Measurements from ENCODE around the gene WAC.
"Not testable (repeated sequence)": the region's sequence is repeated elsewhere in the genome, so short reads cannot be mapped to it uniquely, and the experiment has no call there.

The WAC gene

DNA sequence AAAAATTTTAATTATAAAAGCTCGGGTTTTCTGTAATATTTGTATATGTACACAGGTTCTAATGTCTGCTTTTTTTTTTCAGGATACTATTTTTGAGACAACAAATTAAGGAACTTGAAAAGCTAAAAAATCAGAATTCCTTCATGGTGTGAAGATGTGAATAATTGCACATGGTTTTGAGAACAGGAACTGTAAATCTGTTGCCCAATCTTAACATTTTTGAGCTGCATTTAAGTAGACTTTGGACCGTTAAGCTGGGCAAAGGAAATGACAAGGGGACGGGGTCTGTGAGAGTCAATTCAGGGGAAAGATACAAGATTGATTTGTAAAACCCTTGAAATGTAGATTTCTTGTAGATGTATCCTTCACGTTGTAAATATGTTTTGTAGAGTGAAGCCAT lies 86.5 kb downstream of the WAC start:
- no peak for DNase-seq

- no peak for DNase-seq
Measured at GRCh38 chr10:28620251-28620650, 87.3 kb downstream of the WAC start.

DNA sequence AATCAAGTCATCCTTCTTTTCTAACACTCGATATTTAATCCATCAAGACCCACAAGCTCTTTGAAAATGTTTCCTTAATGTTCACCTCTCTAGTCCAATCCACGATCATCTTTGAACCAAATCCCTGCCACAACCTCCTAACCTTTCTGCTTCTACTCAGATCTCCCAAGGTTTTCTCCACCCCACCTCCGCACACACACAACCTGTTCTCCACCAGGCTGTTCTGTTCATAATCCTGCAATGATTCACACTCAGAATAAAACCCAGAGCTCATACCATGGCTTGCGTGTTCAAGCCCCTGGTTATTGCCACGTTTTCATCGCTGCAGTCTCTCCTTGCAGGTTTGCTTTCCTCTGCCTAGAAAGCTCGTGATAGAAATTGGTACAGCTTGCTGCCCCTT lies 90.6 kb downstream of the WAC start:
- no peak for DNase-seq

- no peak for DNase-seq
Measured at GRCh38 chr10:28624351-28624750, 91.4 kb downstream of the WAC start.

GRCh38 chr10:28627102-28627501 lies 94.2 kb downstream of the WAC start:
- no peak for DNase-seq

DNA sequence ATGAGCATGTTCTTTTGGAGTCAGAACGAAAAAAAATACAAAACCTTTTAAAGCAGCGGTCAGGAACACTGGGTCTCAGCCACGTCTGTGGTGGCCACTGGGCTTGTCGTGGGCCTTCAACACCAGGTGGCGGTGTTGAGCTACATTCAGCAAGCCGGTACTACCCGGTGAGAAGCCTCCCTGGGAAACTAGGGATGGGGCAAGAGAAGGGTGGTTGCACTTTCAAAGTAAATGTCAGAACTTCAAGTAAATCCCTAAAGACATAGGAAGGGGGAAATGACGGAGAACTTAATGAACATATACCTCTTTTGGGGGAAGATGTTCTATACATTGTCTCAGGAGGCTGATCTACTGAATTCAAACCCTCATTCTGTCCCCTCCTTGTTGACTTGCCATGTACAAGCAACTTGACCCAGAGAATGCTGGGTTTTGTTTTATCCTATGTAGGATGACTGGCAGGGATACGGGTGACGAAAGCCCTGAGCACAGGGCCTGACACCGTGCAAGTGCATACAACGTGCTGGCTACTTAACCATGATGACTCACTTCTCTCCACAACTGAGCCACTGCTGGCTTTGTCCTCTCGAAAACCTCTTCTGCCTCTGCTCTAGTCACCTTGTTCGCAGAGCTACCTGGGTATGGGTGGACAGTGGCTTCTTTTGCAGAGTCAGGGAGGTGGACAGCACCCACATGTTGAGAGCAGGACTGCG lies 95.4 kb downstream of the WAC start:
- peak; percentile 34 for DNase-seq

DNA sequence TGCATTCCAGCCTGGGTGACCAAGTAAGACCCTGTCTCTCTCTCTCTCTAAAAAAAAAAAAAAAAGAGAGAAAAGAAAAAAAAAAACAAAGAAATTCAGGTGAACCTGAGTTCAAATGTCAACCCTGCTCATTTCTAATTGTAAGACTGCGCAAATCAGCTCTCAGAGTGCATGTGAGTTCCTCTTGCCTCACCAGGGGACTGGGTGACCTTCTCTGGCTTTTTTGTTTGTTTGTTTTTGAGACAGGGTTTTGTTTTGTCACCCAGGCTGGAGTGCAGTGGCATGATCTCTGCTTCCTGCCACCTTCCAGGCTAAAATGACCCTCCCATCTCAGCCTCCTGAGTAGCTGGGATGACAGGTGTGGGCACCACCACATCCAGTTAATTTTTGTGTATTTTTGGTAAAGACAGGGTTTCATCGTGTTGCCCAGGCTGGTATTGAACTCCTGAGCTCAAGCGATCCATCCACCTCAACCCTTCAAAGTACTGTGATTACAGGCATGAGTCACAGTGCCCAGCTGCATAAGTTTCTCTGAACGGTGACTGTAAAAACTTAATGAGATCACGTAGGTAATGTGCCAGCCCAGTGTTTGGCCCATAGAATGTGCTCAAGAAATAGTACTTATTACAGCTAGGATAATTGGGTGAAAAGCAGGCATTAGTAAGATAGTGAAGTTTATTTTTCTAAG lies 99.1 kb downstream of the WAC start:
- no peak for DNase-seq

DNA sequence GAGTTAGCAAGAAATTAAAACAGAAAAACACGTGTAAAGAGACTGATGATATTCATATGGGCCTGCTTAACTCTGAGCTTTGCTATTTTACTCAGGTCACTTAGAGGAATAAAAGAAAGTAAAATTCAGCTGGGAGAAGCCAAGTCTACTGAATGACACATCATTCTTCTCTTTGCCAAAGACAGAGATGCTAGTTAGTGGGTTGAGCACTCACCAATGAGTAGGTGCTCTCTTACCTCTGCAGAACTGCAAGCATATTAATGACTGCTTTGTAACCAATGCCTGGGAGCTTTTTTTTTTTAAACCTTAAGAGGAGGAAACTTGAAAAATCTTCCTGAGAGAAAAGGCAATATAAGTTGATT lies 99.6 kb downstream of the WAC start:
- DNase-seq: no peak

- DNase-seq: peak; percentile 77
Measured at GRCh38 chr10:28633750-28634149, 100.8 kb downstream of the WAC start.

DNA sequence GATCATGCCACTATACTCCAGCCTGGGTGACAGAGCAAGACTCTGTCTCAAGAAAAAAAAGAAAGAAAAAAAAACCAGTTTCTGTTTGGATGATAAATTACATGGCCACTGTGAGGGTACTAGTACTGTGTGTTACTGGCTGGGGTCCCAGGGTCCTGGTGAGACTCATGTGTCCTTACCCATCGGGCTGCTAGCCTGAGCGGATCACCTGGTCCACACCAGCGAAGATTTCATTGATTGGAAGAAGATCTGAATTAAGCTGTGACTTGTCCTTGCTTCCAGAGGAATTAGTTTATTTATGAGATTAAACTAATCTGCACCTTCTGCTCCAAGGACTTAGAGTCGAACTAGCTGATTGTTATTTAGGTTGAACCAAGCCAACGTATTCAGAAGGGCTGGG lies 104.4 kb downstream of the WAC start:
- DNase-seq: no peak

DNA sequence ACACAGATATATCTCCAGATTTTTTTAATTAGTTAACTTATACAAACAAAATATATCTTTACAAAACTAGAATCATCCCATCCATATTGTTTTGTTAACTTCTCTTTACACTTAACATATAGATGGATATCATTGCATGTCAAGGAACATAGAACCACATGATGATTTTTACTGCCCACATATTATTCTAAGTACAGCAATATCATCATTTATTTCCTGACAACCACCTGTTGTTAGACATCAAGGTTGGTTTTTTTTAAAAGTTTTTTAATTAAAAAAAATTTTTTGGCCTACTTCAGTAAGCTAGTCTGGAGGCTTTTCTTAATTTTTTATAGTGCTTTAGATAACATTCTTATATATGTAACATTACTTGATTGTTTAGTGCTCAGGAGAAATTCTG lies 105.5 kb downstream of the WAC start:
- DNase-seq: no peak

DNA sequence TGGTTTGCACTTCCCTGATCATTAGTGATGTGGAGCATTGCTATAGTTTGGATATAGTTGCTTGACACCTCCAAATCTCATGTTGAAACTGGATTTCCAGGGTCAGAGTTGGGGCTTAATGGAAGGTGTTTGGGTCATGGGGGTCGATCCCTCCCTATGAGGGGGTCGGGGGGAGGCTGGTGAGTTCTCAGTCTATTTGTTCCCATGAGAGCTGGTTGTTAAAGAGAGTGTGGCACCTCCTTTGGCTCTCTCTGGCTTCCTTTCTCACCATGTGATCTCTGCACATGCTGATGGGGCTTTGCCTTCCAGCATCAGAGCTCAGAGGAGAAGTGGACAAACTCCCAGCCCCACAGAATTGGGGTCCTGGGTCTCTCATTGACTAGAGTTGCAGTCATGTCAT lies 107.6 kb downstream of the WAC start:
- DNase-seq: no peak

DNA sequence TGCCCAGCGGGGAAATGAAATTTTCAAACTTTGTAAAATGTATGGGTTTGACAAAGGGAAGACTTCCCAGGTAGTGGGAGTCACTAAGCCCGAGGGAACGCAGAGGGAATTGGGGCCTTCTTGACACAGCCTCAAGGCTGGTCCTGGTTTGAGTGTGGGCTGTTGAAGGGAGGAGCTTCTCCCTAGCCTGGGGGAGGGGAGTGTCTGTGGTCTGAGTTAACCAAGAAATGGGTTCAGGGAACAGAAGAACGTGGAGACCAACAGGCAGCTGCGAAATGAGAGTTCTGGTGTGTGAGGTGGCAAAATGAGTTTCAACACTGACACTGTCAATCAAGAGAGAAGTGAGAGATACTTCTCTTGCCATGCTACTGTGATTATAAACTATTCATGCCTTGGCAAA lies 111.7 kb downstream of the WAC start:
- no peak for DNase-seq

DNA sequence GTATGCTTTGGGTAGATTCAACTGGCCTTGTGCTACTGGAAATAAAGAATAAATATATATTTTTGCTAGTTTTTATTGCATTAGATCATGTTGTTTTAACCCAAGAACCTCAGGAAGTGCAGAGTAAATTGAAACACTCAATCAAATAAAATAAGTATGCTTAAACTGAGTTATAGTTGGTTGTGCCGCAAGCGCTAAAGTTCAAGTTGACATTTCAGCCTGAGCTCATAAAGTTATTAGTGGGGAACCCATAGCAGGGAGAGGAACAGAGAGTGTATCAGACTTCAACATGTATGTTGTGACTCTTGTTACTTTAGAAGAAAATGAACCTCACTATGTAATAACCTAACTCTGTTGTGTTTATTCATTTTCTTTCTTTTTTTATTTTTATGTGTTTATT lies 119.2 kb downstream of the WAC start:
- DNase-seq: no peak

- no peak for DNase-seq
Measured at GRCh38 chr10:28652703-28653102, 119.8 kb downstream of the WAC start.

DNA sequence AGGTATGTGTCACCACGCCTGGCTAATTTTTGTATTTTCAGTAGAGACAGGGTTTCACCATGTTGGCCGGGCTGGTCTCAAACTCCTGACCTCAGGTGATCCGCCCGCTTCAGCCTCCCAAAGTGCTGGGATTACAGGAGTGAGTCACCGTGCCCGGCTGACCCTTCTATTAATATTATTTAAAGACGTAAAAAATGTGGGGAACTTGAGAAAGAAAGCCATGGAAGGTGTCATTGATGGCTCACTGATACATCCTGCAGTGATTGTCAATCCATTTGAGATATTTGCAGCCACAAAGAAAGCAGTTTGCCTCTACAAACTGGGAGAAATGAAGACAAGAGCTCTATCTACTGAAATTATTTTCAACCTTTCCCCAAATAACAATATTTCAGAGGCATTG lies 125.9 kb downstream of the WAC start:
- not testable (repeated sequence) for DNase-seq

- peak; percentile 68 for DNase-seq
Measured at GRCh38 chr10:28661035-28661434, 128.1 kb downstream of the WAC start.

DNA sequence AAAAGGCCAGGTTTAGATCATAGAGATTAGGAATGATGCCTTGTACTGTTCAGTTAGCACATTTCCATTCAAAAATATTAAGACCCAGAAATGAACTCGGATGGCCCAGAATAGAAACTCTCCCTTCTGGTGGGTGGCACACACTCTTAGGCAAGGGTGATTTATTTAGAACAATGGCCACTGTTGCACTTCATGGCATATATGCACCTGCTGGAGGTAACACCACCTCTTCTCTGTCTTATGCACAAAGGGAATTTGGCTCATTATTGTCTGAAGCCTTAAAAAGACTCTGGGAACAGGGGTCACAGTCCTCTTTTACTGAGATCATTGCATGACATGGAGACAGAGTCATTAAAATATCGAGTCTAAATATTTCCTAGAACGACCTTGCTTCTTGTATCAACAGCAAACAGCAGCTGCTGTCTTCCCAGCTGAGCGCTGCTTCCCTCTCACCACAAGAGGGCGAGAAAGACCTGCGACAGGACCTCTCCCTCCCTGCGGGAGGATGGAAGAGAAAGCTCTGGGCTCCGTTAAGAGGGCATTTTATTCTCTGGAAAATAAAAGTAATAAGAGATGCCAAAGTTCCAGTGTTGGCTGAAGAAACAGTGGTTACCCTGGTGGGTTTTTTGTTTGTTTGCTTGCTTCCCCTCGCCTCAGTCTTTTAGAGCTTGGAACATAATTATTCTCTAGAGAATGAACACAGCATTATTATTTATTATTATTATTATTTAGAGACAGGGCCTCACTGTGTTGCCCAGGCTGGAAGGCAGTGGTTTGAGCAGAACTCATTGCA lies 130.9 kb downstream of the WAC start:
- peak; percentile 65 for DNase-seq

DNA sequence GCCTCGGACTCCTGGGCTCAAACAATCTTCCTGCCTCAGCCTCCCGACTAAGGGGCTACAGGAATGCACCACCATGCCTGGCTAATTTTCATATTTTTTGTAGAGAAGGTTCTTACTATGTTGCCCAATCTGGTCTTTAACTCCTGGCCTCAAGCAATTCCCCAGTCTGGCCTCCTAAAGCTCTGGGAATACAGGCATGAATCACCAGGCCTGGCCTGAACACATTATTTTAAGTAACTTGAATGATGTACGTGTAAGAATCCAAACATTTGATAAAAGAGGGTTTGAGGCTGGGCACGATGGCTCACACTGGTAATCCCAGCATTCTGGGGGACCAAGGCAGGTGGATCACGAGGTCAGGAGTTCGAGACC lies 131.4 kb downstream of the WAC start:
- DNase-seq: peak; percentile 55

DNA sequence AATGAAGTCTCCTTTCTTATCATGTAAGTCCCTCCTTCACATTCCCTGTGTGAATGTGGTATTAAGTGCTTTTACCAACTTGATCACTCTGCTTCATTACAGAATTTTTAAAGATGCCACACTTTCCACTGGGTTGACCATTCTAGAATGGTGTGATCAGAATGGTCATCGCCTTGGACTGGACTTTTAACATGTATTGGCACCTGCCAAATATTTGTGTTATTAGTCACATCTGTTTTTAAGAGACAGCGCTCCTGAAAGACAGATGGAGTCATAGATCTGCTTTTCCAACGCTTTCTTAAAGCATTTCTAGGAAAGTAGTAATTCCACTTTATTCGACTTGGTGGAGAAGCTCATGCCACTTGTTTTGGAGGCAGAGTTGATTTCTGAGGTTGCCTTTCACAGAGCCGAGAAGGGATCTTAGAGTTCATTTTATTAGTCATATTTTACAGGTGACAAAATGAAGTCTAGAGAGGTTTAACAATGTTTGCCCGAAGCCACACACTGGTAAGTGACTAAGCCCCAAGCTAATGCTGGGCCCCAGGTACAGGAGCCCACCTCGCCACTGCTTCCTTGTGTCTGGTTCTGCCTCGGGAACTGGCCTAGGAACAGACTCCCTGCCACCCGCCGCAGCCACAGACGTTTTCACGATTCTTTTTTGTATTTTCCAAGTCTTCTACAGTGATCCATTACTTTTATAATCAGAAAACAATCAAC lies 134.0 kb downstream of the WAC start:
- DNase-seq: no peak

GRCh38 chr10:28668363-28669226 lies 135.7 kb downstream of the WAC start:
- no peak for DNase-seq
